ENCODE data around the gene CKLF. TPM values are rescaled to one million over a fixed set of nuclear protein-coding genes. Genes with fewer than 3 reads are reported as not detected.

Gene CKLF
- total RNA-seq, 1 donor from 2014 or later, result 73.5 TPM

DNA sequence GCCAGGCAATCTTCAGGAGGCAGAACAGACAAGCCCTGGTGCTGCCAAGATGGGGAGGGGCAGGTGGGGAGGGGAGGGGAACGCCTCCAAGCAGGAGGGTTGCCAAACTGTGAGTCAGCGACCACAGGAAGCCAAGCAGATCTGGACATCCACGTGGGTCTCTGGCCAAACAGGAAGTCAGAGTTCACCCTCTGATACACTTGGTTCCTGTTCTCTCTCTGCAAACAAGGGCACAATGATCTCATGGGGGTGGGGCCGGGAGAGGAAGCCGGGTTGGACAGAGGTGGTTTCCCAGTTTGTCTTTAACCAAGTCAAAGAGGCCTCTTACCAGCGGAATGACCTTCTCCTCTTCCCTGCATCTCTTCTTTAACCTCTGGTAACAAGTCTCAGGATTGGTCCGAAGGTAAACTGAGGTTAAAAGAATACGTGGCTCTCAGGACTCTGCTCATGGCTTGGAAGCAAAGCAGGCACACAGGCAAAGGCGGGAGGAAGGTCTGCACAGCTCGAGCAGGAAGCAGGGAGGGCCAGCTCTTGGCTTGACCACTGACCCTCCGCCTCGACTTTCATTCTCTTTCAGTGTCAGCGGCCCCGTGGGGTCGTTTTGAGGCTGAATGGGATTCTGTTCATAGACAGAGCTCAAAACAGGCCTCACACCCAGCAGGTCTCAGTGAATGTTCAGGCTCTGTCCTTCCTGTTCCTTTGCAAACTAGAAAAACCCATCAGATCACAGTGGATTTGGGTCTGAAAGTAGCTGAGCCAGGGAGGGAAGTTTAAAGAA is 35.4 kb upstream of the CKLF start:
- peak; percentile 98 for DNase-seq (ENCODE audit: extremely low read depth, low read depth, low spot score)

DNA sequence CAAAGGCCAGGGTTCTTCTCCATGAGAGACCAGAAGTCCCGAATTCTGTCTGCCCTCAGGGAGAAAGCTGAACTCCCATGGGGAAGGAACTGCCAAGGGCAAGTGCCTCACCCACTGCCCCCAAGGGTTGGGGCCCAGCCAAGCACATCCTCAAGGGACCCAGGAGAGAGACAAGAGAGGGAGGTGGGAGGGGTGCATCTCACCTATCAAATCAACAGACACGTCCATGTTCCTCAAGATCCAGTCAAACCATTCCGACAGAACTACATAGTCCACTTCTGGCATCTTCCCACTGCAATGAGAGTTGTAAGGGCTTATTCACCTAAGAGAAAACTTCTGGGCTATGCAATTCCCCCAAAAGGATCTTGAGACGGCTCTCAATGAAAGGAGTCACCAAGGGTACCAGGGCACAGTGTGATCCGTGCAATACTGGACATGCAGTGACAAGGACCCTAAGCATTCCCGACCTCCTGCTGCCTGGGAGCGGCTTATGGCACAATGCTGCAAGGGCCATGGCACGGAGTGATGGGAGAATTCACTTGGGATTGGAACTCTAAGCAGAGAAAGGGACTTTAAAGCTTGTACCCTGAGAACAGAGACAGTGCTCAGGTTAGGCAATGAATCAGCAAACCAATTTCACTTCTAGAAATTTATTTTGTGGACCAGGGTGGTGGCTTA is 34.7 kb upstream of the CKLF start:
- no peak for DNase-seq (ENCODE audit: extremely low read depth, low read depth, low spot score)

DNA sequence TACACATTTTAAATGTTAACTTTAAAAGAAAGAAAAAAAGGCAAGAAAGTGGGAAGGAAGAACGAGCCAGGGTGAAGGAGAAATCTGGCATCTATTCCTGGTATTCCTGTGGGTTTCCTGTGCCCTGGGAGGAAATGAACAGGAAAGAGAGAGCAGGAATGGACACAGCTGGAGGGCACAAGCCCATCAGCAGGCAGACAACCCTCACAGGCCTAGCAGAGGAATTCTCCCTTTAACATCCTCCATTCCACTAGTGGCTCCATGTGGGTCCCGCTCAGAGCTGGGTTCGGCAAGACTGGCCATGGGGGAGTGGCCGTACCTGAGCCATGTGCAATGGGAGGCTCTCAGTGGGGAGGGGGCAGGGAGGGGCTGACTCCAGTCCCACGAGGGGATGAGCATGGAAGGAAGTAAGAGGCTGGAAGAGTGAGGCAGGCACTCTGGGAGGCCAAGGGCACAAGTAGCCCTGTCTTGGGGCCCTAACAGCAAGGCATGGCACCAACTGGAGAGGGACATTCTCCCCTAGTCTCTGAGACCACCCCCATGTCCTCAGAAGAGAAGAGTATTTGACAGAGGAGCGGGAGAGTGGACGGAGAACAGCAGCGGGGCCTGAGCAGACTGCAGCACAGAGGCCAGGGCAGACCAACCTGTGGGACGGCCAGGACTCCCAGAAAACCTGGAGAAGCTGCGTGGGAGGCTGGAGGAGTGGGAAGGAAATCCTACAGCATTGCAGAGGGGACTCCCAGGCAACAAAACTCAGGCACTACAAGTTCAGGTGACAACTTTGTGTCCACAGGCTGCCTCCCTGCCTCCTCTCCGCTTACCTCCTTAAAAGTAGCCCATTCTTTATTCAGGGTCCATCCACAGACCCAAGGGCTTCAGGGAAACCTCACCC is 32.6 kb upstream of the CKLF start:
- no peak for DNase-seq (ENCODE audit: extremely low read depth, low read depth, low spot score)

DNA sequence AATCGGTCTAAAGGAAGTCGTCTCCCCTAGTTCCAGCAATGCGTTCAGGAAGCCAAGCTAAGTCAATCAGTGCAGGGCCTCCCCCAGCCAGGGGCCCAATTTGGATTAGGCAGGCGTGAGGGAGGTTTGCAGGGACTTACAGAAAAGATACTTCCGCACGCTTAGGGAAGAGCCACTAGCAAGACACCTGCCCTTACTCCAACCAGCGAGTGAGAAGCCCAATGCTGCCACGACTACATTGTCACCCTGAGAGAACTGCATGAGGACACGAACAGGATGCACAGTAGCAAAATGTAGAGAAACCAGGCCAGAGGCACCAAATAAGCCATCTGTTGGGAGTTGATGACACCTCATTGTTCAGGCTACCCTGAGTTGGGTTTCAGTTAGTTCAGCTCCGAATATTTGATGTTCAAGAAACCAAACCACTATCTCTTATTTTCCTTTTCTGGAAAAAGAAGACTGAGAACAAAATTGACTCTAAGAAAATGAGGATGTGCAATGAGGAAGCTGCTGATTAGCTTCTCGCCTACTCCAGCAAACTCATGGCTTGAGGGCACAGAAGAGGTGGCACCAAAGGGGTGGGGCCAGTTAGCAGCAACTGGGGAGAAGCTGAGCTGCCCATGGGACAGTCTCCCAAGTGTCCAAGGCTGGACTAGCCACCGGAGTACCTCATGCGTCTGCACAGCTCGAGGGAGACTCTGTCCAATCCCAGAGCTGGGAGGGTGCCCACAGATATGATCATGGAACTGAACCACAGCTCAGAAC is 31.8 kb upstream of the CKLF start:
- no peak for DNase-seq (ENCODE audit: extremely low read depth, low read depth, low spot score)

DNA sequence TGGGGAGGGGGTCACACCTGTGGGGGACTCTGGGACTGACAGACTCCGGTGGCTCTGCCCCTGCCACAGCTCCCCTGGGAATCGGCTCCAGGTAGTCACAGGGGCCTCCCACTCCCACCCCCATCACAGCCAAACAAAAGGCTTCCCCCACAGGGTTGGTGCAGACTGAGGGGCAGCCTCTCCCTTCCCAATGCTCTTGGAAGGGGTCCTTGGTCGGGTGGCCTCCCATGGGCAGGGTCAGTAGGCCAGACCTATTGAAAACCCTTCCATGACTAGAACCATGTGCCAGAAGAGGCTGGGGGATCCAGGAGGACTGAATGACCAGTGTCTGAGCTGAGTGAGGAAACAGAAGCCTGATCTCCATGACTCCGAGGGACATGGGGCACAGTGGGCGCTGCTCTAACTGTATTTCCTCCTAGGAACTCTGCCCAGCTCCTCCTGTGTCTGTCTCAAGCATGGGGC is 31.1 kb upstream of the CKLF start:
- DNase-seq (ENCODE audit: extremely low read depth, low read depth, low spot score), result no peak

DNA sequence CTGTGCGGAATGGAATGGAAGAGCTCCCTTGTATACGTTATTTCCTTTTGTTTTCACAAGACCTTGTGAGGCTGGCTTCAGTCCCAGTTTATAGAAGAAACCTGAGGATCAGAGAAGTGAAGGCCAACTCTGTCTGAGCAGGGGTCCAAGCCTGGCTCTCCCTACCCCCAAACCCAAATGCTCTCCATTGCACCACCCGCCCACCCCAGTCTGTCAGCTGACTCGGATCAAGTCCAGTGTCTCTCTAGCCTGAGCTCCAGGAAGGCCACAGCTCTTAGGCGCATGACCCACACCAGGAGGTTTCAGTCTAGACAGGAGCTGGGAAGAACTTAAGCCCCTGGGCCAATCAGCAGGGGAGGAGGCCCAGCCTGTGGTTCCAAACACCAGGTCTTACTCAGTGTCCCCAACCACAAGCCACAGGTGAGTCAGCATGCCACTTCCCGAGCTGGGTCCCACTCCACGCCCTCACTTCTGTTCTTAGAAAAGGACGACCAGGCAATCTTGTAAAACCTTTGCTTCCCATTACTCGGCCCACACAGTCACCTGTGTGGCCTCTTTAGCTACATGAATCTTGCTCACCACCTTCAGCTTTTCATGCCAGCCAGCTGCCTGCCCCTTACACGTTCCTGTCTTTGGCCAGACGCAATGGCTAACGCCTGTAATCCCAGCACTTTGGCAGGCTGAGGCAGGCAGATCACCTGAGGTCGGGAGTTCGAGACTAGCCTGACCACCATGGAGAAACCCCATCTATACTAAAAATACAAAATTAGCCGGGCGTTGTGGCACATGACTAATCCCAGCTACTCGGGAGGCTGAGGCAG is 30.2 kb upstream of the CKLF start:
- no peak for DNase-seq (ENCODE audit: extremely low read depth, low read depth, low spot score)

DNA sequence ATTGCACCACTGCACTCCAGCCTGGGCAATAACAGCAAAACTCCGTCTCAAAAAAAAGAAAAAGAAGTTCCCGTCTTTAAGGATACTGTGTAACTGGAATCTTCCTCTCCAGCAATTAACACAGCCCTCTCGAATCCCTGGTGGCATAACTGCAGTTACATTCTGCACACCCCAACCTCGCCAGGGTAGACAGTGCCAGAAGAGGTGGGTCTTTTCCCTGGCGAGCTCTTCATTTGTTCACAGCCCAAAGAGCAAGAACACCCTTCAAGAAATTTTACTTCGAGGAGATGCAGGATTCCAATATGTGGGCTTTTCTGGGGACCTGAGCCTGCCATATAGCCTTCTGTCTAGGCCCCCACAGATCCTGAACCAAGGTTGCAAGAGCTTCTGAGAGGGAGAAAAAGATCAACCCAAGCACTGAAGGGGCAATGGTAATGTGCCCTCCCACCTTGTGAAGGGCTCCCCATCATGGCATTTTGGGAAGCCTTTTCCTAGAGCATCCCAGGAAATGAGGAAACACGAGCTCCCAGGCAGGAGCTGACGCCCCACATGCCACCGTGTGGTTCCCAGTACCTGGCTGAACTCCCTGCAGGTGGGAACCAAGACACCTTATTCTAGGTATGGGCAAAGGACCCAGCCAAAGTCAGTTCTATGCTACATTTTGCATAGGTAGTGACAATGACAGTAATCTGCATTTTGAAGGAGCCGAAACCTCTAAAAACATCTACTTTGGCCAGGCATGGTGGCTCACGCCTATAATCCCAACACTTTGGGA is 29.4 kb upstream of the CKLF start:
- DNase-seq (ENCODE audit: extremely low read depth, low read depth, low spot score), result no peak

DNA sequence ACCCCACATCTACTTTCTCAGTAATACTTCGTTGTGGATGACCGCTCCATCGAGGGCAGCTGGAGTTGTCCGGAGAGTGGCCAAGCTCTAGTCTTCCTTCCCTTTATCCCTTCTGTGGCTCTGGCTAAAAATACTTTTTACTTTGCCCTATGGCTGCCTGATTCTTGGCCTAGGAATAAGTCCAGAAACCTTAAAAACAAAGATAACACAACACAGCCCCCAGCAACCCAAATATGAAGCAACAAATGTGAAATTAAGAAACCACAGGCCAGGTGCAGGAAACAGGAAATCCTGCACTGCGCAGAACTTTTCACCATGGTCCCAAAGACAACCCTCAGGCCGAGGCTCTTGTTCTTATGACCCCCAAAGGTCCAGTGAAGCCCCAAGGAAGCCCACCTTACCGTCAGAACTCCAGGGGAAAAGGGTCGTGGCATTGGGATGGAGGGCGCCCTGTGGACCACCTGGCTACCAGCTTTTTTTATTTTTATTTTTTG is 28.5 kb upstream of the CKLF start:
- DNase-seq (ENCODE audit: extremely low read depth, low read depth, low spot score), result no peak

DNA sequence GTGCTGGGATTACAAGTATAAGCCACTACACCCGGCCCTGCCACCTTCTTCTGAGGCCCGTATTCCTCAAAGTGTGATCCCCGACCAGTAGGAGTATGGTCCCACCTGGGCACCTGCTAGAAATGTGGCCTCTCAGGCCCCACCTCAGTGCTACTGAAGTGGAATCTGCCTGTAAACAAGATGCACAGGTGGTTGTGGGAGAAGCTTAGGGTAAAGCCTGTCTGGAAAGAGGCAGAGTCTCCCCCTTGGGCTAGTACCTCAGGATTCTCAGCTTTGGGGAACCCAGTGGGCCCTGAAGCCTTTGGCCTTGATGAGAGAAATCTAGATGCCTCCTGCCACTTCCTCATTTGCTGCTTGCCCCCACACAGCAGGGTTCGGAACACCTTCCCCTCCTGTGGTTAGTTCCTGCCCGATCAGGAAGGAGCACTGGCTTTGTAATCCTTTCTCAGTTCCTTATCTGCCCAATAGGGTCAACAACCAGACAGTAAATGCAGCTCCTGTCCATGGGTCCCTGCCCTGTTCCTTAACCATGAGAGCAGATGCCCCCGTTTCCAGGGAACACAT is 27.7 kb upstream of the CKLF start:
- no peak for DNase-seq (ENCODE audit: extremely low read depth, low read depth, low spot score)

DNA sequence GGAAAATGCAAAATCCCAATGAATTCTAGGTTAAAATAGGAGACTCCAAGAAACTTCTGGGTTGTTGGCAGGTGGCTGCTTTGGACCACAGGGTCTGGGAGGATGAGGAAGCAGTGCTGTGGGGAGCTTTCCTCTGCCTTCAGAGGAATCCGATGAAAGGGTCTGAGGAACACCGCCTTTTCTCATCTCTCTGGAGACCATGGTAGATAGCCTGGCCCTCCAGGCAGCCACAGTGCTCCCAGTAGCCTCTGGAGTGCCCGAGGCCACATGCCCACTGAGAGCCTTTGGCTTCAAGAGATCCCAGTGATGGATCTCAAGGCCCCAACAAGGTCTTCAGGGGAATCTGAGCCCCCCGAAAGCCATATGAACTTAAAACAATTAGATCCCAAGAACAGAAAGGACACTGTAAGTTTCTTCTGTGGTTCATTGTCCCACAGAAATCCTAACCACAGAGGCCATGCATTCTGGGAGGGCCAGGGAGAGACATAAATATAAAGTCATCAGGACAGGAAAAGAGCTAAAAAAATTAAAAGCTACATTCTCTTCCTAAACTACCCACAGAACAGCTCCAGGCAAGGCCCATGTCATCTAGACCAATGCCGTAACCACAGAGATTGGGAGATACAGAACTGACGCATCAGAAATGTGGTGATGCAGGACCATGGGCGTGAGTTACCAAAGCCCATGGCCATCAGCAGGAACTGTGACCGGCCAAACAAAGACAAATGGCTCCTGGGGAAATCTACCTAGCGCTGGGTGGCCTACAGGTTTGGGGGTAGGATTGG is 26.8 kb upstream of the CKLF start:
- DNase-seq (ENCODE audit: extremely low read depth, low read depth, low spot score), result no peak

DNA sequence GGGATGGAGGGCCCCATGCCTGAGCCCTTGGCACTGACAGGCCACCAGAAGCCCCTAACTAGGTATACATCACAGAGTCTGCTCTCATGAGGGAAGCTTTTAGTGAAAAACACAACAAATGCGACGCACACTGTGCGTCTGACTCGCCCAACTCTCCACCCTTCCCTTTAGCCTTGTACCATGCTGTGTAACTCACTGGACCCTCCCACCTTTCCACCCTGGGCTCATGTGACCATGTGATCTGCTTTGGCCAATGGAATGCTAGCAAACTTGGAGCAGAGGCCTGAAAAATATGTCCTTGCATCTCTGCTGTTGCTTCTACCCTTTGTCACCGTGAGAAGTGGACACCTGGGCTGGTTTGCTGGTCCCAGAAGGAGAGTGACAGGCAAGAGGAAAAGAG is 24.1 kb upstream of the CKLF start:
- no peak for DNase-seq (ENCODE audit: extremely low read depth, low read depth, low spot score)

DNA sequence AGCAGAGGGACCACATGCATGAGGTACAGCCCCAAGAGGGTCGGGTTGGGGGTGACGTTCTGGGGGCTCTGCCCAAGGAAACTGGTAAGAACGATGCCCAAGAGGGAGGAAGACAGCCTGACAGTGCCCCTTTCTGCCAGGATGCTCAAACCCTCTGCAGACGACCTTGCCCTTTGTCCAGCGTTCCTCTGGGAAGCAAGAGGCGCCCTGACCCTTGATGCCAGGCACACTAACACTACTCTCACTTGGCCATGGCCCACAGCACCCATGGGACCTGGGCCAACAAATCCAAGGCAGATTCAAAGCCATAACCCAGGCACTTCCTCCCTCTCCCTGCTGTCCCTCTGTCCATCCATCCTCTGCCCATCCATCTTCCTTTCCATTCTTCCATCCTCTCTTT is 22.9 kb upstream of the CKLF start:
- no peak for DNase-seq (ENCODE audit: extremely low read depth, low read depth, low spot score)

DNA sequence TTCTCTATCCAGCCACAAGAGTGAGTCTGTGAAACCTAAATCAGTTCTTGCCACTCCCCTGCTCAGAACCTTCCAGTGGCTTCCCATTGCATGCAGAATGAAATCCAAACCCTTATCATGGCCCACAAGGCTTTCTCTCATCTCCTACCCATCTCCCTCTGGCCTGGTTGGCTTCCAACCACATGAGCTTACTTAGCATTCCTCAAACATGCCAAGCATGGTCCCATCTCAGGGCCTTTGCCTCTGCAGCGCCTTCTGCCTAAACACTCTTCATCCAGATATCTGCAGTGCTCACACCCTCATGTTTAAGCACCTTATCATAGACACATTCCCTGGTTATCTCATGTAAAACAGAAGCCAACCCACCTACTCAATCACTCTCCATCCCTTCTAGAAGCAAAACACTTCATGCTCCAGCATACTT is 18.0 kb upstream of the CKLF start:
- DNase-seq (ENCODE audit: extremely low read depth, low read depth, low spot score), result no peak

DNA sequence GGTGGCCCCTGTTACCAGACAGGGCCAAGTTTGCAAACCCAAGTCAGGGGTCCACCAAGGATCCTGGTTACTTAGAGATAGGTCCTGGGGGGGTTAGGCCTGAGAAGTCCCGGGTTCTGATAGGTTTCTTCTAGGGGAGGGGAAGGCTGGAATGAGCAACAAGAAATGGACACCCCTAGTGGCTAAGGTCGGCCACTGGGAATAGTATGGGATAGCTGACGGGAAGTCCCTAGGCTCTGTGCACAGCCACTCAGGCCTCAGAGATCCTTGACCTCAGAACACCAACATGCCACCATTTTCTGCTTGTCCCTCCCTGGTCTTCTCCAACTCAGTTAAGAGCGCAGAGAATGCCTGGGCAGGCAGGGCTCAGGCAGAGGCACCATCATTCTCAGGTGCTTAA is 15.9 kb upstream of the CKLF start:
- DNase-seq (ENCODE audit: extremely low read depth, low read depth, low spot score), result no peak

DNA sequence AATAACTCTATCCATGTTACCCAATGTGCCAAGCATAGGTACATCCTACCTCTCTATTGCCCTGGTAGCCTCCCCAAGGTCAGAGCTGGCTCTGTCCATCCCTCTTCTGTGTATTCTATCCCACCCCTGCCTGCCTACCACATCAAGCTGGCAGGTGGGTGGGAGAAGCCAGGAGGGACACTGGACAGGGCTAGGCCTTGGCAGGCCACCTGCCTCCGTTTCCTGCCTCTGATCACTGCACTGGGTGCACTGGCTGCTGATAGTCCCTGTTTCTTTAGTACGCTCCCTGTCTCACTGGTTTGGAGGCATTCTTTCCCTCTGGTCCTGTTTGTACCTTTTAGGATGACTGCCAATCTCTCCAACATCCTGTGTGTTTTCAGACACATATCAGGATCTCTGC is 15.1 kb upstream of the CKLF start:
- no peak for DNase-seq (ENCODE audit: extremely low read depth, low read depth, low spot score)

DNA sequence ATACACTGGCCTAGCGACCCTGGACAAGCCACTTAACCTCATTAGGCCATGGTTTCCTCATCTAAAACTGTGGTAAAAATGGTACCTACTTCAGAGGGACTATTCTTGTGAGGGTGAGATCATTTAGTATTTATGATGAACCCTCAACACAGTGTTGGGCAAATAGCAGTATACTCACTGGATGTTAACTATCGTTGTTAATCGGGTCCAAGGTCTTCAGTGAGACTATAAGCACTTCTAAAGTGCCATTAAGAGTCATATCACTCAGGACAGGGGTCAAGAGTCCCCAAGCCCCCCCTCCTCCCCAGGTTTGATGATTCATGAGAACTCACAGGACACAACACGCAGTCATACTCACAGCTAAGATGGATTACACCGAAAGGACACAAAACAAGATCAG is 13.5 kb upstream of the CKLF start:
- DNase-seq (ENCODE audit: extremely low read depth, low read depth, low spot score), result no peak

DNA sequence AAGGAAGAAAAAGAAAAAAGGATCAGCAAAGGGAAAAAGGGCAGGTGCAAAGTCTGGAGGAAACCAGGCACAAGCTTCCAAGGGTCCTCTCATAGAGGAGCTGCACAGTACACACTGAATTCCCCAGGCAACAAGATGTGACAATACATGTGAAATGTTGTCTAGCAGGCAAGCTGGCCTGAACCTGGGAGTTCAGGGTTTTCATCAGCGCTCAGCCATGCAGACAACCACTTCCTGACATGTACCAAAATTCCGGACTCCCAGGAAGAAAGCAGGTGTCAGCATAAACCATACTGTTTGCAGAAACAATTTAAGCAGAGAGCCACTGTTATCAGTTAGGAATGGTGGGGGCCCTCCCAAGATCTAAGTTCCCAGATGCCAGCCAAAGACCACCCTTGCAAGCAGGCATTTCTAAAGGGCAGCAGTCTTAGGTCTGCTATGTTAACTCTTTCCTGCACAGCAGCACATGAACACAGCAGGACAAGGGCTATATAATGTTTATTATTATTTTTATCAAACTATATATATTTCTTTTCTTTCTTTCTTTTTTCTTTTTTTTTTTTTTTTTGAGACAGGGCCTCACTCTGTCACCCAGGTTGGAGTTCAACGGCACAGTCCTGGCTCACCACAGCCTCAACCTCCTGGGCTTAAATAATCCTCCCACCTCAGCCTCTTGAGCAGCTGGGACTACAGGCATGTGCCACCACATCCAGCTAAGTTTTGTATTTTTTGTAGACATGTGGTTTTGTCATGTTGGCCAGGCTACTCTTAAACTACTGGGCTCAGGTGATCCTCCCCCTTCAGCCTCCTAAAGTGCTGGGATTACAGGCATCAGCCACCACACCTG is 12.5 kb upstream of the CKLF start:
- DNase-seq (ENCODE audit: extremely low read depth, low read depth, low spot score), result no peak
